Measurements from ENCODE around the gene BRIX1. TPM values are rescaled to one million over a fixed set of nuclear protein-coding genes. Genes with fewer than 3 reads are reported as not detected.
A peak's percentile ranks its signal among the peaks of the same experiment; 100 is the strongest.

BRIX1 gene
- total and polyA plus RNA-seq, 5 donors from 2014 or later, result 20.5 to 51.0 (median 46.3) TPM

GRCh38 chr5:34928267-34928666 is 12.8 kb downstream of the BRIX1 start:
- peaks cover 27% of the 10 kb centered on the region for H3K36me3 ChIP-seq (ENCODE audit: control insufficient read depth, insufficient read depth, low read length)
- Mint-ChIP-seq H3K9me3 (no peaks in the 10 kb centered on the region), H3K4me1 (peaks cover 22 to 37% (median 29%) of the 10 kb centered on the region in 4 donors), H3K36me3 (peaks cover 14% of the 10 kb centered on the region), H3K4me3 (peak overlapping the region; percentile 87 to 94 (median 91)), H3K27ac (no peak overlapping the region), H3K27me3 (no peaks in the 10 kb centered on the region)
- H3K4me3 ChIP-seq (ENCODE audit: low read depth, low read length), result peak overlapping the region; percentile 87
- H3K9me3 ChIP-seq (ENCODE audit: control insufficient read depth in 2 of 2, low read length in 2 of 2), result no peaks in the 10 kb centered on the region
- H3K4me1 ChIP-seq (ENCODE audit: control insufficient read depth, insufficient read depth, low read length, poor library complexity, severe bottlenecking), result peaks cover 26% of the 10 kb centered on the region
- H3K27me3 ChIP-seq (ENCODE audit: control insufficient read depth, insufficient read depth, low read length), result no peaks in the 10 kb centered on the region
- no peak for ATAC-seq (ENCODE audit: low read depth in 2 of 2)
- peak overlapping the region; percentile 73 for H3K27ac ChIP-seq (ENCODE audit: insufficient read depth, low read length, poor library complexity, severe bottlenecking)
- no peak for DNase-seq

DNA sequence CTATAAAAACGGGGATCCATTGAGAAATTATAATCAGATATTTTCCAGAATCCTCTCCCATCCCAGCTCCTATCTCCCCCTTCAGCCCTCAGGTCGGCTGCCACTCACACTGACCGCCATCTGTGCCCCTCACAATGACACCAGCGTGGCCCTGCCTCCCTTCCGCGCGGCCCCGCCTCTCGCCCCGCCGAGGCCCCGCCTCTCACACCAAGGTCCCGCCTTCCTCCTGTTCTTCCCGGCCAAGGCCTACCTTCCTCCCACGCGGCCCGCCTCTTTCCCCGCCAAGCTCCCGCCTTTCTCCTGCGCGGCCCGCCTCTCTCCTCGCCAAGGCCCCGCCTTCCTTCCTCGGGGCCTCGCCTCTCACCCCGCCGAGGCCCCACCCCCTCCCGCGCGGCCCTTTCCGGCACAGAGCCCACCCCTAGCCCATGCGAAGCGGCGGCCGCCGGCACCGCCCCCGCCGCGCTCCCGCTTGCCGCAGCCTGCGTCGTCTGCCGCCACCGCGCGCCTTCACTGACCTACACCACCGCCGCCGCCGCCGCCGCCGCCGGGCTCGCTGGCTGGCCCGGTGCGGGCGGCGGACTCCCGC is 13.7 kb downstream of the BRIX1 start, which contains the start of gene DNAJC21:
Gene DNAJC21, plus strand, starts transcription at position 426 of the 586 bp plus-strand sequence. CDS start 261 bp downstream, outside the sequence.
- Histone ChIP-seq H3K36me3 (ENCODE audit: control insufficient read depth, insufficient read depth, low read length) (peaks cover 23% of the 10 kb centered on the region), H3K27ac (ENCODE audit: insufficient read depth, low read length, poor library complexity, severe bottlenecking) (peak within 1 kb of the TSS; percentile 84), H3K4me1 (ENCODE audit: control insufficient read depth, insufficient read depth, low read length, poor library complexity, severe bottlenecking) (peaks cover 26% of the 10 kb centered on the region), H3K27me3 (ENCODE audit: control insufficient read depth, insufficient read depth, low read length) (no peaks in the 10 kb centered on the region), H3K9me3 (ENCODE audit: control insufficient read depth in 2 of 2, low read length in 2 of 2) (no peaks in the 10 kb centered on the region), H3K4me3 (ENCODE audit: low read depth, low read length) (peak within 1 kb of the TSS; percentile 88)
- Mint-ChIP-seq H3K27ac (peak within 1 kb of the TSS; percentile 93 to 94 (median 94)), H3K4me1 (peaks cover 22 to 38% (median 29%) of the 10 kb centered on the region in 4 donors), H3K36me3 (peaks cover 14% of the 10 kb centered on the region), H3K4me3 (peak within 1 kb of the TSS; percentile 87 to 98 (median 97)), H3K9me3 (no peaks in the 10 kb centered on the region), H3K27me3 (no peaks in the 10 kb centered on the region)
- ATAC-seq (ENCODE audit: low read depth in 2 of 2), result peak; percentile 91 to 94
- DNase-seq, result peak; percentile 95 to 98 (median 95)

DNA sequence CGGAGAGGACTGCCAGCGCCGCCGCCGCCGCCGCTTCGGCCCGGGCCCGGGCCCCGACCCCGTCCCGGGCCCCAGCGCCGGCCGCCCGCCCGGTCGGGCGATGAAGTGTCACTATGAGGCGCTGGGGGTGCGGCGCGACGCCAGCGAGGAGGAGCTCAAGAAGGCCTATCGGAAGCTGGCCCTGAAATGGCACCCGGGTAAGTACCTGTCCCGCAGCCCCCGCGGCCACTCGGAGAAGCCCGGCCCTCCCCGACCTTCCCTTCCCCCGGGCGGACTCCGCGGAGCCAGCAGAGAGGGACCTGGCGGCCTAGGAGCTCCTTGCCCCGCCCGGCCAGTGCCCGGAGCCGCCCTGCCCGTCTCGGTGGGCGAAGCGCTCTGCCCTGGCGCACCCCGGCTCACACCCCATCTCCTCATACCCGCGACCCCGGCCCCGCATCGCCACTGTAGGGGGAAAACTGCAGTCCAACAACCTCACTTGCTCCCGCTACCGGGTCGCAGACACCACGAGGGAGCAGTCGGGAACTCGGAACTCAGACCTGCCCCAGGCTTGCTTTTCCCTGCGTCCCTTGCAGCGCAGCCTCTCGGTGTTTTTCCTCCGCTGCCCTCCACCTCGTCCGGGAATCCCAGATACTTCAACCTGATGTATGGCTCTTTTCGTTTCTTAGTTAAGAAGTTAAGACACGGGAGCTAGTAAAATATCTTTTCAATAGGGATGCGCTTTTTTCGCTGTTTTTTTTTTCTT is 14.4 kb downstream of the BRIX1 start:
- no peaks in the 10 kb centered on the region for H3K27me3 ChIP-seq (ENCODE audit: control insufficient read depth, insufficient read depth, low read length)
- H3K36me3 ChIP-seq (ENCODE audit: control insufficient read depth, insufficient read depth, low read length), result peaks cover 20% of the 10 kb centered on the region
- Mint-ChIP-seq H3K27ac (peak overlapping the region; percentile 93 to 94 (median 94)), H3K4me3 (peak overlapping the region; percentile 87 to 98 (median 97)), H3K9me3 (no peaks in the 10 kb centered on the region), H3K36me3 (peaks cover 10% of the 10 kb centered on the region), H3K4me1 (peaks cover 17 to 42% (median 30%) of the 10 kb centered on the region in 4 donors), H3K27me3 (no peaks in the 10 kb centered on the region)
- peak; percentile 79 to 91 (median 81) for DNase-seq
- H3K4me3 ChIP-seq (ENCODE audit: low read depth, low read length), result peak overlapping the region; percentile 88
- no peaks in the 10 kb centered on the region for H3K9me3 ChIP-seq (ENCODE audit: control insufficient read depth in 2 of 2, low read length in 2 of 2)
- peak overlapping the region; percentile 84 for H3K27ac ChIP-seq (ENCODE audit: insufficient read depth, low read length, poor library complexity, severe bottlenecking)
- peak; percentile 70 to 71 for ATAC-seq (ENCODE audit: low read depth in 2 of 2)
- peaks cover 26% of the 10 kb centered on the region for H3K4me1 ChIP-seq (ENCODE audit: control insufficient read depth, insufficient read depth, low read length, poor library complexity, severe bottlenecking)

DNA sequence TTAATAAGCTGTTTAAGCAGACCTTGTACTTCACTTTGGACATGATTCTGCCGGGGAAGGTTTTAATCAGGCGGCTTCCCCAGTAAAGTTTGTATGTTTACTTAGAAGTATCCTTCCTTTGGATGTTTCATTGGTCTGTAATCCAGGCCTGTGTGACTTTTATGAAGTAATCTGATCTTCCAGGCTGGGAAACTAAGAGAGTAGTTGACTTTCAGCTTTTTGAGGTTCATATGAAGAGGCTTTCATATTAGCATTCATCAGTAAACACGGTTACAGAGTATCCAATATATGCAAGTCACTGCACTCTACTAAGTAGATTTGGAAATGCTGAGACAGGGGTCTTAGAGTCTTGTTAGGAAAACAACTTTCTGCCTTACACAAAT is 14.9 kb downstream of the BRIX1 start:
- peak overlapping the region; percentile 84 for H3K27ac ChIP-seq (ENCODE audit: insufficient read depth, low read length, poor library complexity, severe bottlenecking)
- peaks cover 7% of the 10 kb centered on the region for H3K36me3 Mint-ChIP-seq
- H3K36me3 ChIP-seq (ENCODE audit: control insufficient read depth, insufficient read depth, low read length), result peaks cover 15% of the 10 kb centered on the region
- H3K27me3 Mint-ChIP-seq, result no peaks in the 10 kb centered on the region
- no peak for ATAC-seq (ENCODE audit: low read depth in 2 of 2)
- peaks cover 26% of the 10 kb centered on the region for H3K4me1 ChIP-seq (ENCODE audit: control insufficient read depth, insufficient read depth, low read length, poor library complexity, severe bottlenecking)
- H3K4me3 ChIP-seq (ENCODE audit: low read depth, low read length), result peak overlapping the region; percentile 88
- no peaks in the 10 kb centered on the region for H3K27me3 ChIP-seq (ENCODE audit: control insufficient read depth, insufficient read depth, low read length)
- H3K9me3 Mint-ChIP-seq, result no peaks in the 10 kb centered on the region
- peak in 1 of 3 donors; percentile 26 for DNase-seq
- H3K9me3 ChIP-seq (ENCODE audit: control insufficient read depth in 2 of 2, low read length in 2 of 2), result no peaks in the 10 kb centered on the region
- peaks cover 17 to 46% (median 31%) of the 10 kb centered on the region in 4 donors for H3K4me1 Mint-ChIP-seq
- peak overlapping the region; percentile 93 to 94 (median 94) for H3K27ac Mint-ChIP-seq
- peak overlapping the region; percentile 87 to 98 (median 97) for H3K4me3 Mint-ChIP-seq

GRCh38 chr5:34930870-34931269 is 15.4 kb downstream of the BRIX1 start:
- H3K9me3 Mint-ChIP-seq, result no peaks in the 10 kb centered on the region
- no peak for DNase-seq
- peak overlapping the region; percentile 88 for H3K4me3 ChIP-seq (ENCODE audit: low read depth, low read length)
- H3K27ac ChIP-seq (ENCODE audit: insufficient read depth, low read length, poor library complexity, severe bottlenecking), result peak overlapping the region; percentile 84
- no peaks in the 10 kb centered on the region for H3K9me3 ChIP-seq (ENCODE audit: control insufficient read depth in 2 of 2, low read length in 2 of 2)
- no peak for ATAC-seq (ENCODE audit: low read depth in 2 of 2)
- no peaks in the 10 kb centered on the region for H3K27me3 Mint-ChIP-seq
- peaks cover 26% of the 10 kb centered on the region for H3K4me1 ChIP-seq (ENCODE audit: control insufficient read depth, insufficient read depth, low read length, poor library complexity, severe bottlenecking)
- no peaks in the 10 kb centered on the region for H3K27me3 ChIP-seq (ENCODE audit: control insufficient read depth, insufficient read depth, low read length)
- H3K36me3 ChIP-seq (ENCODE audit: control insufficient read depth, insufficient read depth, low read length), result peaks cover 14% of the 10 kb centered on the region
- H3K27ac Mint-ChIP-seq, result peak overlapping the region in 2 of 3 donors; percentile 94
- H3K4me1 Mint-ChIP-seq, result peaks cover 17 to 46% (median 31%) of the 10 kb centered on the region in 4 donors
- peak overlapping the region; percentile 87 to 98 (median 97) for H3K4me3 Mint-ChIP-seq
- H3K36me3 Mint-ChIP-seq, result peaks cover 8% of the 10 kb centered on the region

DNA sequence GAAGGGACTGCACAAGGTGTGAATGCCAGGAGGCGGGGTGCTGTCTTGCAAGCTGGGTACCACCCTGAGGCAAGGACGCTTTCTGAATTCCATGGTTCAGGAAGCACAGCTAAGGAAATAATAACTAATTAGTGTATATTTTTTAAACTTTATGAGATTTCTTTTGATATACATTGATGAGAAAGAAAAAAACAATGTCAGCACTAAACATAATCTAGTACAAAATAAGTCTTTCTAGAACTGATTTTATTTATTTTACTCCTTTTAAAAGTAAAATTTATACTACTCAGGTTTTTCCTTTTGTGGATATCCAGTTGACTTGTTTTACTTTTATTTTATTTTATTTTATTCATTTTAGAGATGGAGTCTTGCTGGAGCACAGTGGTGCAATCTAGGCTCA is 17.4 kb downstream of the BRIX1 start:
- H3K9me3 Mint-ChIP-seq, result no peaks in the 10 kb centered on the region
- Histone ChIP-seq H3K4me1 (ENCODE audit: control insufficient read depth, insufficient read depth, low read length, poor library complexity, severe bottlenecking) (peaks cover 26% of the 10 kb centered on the region), H3K4me3 (ENCODE audit: low read depth, low read length) (no peak overlapping the region), H3K9me3 (ENCODE audit: control insufficient read depth in 2 of 2, low read length in 2 of 2) (no peaks in the 10 kb centered on the region), H3K27ac (ENCODE audit: insufficient read depth, low read length, poor library complexity, severe bottlenecking) (no peak overlapping the region), H3K27me3 (ENCODE audit: control insufficient read depth, insufficient read depth, low read length) (no peaks in the 10 kb centered on the region), H3K36me3 (ENCODE audit: control insufficient read depth, insufficient read depth, low read length) (peaks cover 33% of the 10 kb centered on the region)
- H3K36me3 Mint-ChIP-seq, result peaks cover 17% of the 10 kb centered on the region
- no peak overlapping the region for H3K4me3 Mint-ChIP-seq
- DNase-seq (no peak), ATAC-seq (ENCODE audit: low read depth in 2 of 2) (no peak)
- no peak overlapping the region for H3K27ac Mint-ChIP-seq
- H3K4me1 Mint-ChIP-seq, result peaks cover 17 to 46% (median 31%) of the 10 kb centered on the region in 4 donors
- no peaks in the 10 kb centered on the region for H3K27me3 Mint-ChIP-seq

DNA sequence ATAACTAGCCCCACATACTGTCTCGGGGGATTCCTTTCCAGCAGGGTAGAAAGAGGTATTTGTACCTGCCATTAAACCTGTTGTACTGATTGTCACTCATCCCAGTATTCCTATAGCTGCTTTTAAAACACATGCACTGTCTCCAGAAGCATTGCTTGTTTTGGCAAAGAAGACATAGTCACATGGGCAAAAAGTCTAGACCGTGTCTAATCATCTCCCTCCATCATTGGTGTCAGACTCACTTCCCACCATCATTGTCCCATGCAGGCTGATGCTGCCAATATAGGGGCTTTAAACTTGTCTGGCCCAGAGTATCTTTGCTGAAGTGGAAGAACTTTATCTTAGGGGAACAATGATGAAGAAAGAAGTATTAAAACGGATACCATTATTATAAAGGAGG is 26.4 kb downstream of the BRIX1 start:
- Histone ChIP-seq H3K9me3 (ENCODE audit: control insufficient read depth in 2 of 2, low read length in 2 of 2) (no peaks in the 10 kb centered on the region), H3K27ac (ENCODE audit: insufficient read depth, low read length, poor library complexity, severe bottlenecking) (no peak overlapping the region), H3K4me3 (ENCODE audit: low read depth, low read length) (no peak overlapping the region), H3K4me1 (ENCODE audit: control insufficient read depth, insufficient read depth, low read length, poor library complexity, severe bottlenecking) (no peaks in the 10 kb centered on the region), H3K36me3 (ENCODE audit: control insufficient read depth, insufficient read depth, low read length) (peaks cover 80% of the 10 kb centered on the region), H3K27me3 (ENCODE audit: control insufficient read depth, insufficient read depth, low read length) (no peaks in the 10 kb centered on the region)
- ATAC-seq (ENCODE audit: low read depth in 2 of 2) (no peak), DNase-seq (no peak)
- Mint-ChIP-seq H3K27ac (no peak overlapping the region), H3K9me3 (no peaks in the 10 kb centered on the region), H3K4me1 (peaks cover 0 to 2% (median 0%) of the 10 kb centered on the region in 4 donors), H3K36me3 (peaks cover 53% of the 10 kb centered on the region), H3K4me3 (no peak overlapping the region), H3K27me3 (no peaks in the 10 kb centered on the region)

Measured in CD4-positive, CD25-positive, alpha-beta regulatory T cell (primary cell).